A549 treated with ZK216348 at 1 μM for 4 hours (cell line): ENCODE measurements around the gene GOPC. TPM values are rescaled to one million over a fixed set of nuclear protein-coding genes. Genes with fewer than 3 reads are reported as not detected.

Experiments
- total RNA-seq: library from RNA; stranded (reverse); fragments of 200-300 nt; extraction: Qiagen RNA extraction; gene quantifications from 5 replicates; pipeline ENCODE4 v1.2.3, GENCODE V29; 2022; ENCODE audit warnings: low read depth

GOPC gene
- total RNA-seq: 9.7 to 19.4 TPM (median 18.0 TPM) in 5 replicates

DNA sequence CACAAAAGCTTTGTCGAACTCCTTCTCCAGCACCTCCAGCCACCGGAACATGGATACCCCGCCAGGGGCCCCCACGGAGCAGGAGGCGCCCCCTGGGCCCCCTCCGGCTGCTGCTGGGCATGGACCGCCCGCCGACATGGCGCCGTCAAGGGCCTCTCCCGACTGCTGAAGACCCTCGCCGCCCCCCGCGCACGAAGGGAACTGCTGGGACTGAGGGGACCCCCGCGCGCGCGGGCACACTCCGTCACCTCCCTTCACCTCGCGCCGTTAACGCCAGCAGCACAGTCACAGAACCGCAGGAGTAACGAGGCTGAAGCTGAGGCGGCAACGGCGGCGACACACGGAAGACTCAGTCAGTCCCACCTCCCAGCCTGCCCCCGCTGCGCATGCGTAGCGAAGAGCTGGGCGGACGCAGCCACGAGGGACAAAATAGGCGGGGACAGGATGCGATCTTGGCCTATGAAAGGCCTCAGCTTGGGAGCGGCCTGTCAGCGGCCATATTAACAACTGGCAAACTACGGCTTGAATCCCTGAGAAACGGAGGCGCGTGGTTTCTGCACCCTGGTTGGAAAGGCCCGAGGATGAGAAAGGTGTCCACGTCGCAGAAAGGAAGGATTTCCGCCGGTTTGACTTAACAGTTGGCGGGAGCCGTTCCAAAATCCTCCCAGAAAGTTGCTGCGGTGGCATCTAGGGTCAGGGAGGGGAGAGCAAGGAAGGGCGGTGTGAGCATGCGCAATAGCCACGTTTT lies at the start of gene GOPC:
Gene GOPC (minus strand): TSS at position 361 of the 748 bp plus-strand sequence. CDS start 223 bp downstream, at position 138.

Other genes with a start within 250 kb of the GOPC start
- 0.13 to 0.28 TPM (median 0.19 TPM) in 5 replicates for gene ROS1, start 176.6 kb downstream of the GOPC start, total RNA-seq
- gene DCBLD1, start 119.8 kb downstream of the GOPC start, total RNA-seq: 27.3 to 36.2 TPM (median 31.0 TPM) in 5 replicates
- gene NUS1, start 73.0 kb upstream of the GOPC start, total RNA-seq: 17.5 to 28.8 TPM (median 27.0 TPM) in 5 replicates